Peyer's patch (tissue), 4 donors: ENCODE results near the gene CELSR3. TPM values are rescaled to one million over a fixed set of nuclear protein-coding genes. Genes with fewer than 3 reads are reported as not detected.

ENCODE experiments used
- DNase-seq, 3 donors: peaks; one replicate each; pipeline ENCODE4 v3.0.0-alpha.2; 2017 to 2019
- H3K27ac ChIP-seq, 4 donors: fragments of 200-600 bp; sonication (generic); one replicate each; pipeline ENCODE4 v1.5.1; 2016 to 2019
- H3K27me3 ChIP-seq, 2 donors: fragments of 200-600 bp; sonication (generic); one replicate each; pipeline ENCODE4 v1.5.1; 2019
- H3K36me3 ChIP-seq, 3 donors: fragments of 200-600 bp; sonication (generic); one replicate each; pipeline ENCODE4 v1.5.1; 2016 to 2019
- H3K4me1 ChIP-seq, 4 donors: fragments of 200-600 bp; sonication (generic); one replicate each; pipeline ENCODE4 v1.5.1; 2016 to 2019
- H3K4me3 ChIP-seq, 4 donors: fragments of 200-600 bp; sonication (generic); 1 replicate in 3 of 4; 2 replicates in 1 of 4; pipeline ENCODE4 v1.5.1; 2016 to 2019; ENCODE audit warnings: mild to moderate bottlenecking in 1 of 4
- H3K9me3 ChIP-seq, 4 donors: fragments of 200-600 bp; sonication (generic); one replicate each; pipeline ENCODE4 v1.5.1; 2016 to 2019; ENCODE audit warnings: mild to moderate bottlenecking in 1 of 4
- POLR2A ChIP-seq, 2 donors: fragments of 450-650 bp; IDR thresholded peaks; one replicate each; pipeline ENCODE4 v1.5.1; 2017; ENCODE audit warnings: antibody characterized with exemption in 2 of 2, mild to moderate bottlenecking in 2 of 2, moderate library complexity in 2 of 2
- total RNA-seq, 4 donors: library from RNA; depleted of rRNA; stranded (reverse); fragments of >200 nt; gene quantifications; one replicate each; pipeline ENCODE4 v1.1.0, GENCODE V29; 2016
- TF ChIP-seq, protein P1 (sequence below), 6 experiments: fragments of 450-650 bp in 4 of 6; fragments of 200-600 bp in 2 of 6; sonication (generic) in 1 of 6; IDR thresholded peaks; one replicate each; pipeline ENCODE4 v1.5.1; 2017 to 2019; ENCODE audit warnings: antibody characterized with exemption in 6 of 6, mild to moderate bottlenecking in 3 of 6, moderate library complexity in 1 of 6

The CELSR3 gene, protein sequence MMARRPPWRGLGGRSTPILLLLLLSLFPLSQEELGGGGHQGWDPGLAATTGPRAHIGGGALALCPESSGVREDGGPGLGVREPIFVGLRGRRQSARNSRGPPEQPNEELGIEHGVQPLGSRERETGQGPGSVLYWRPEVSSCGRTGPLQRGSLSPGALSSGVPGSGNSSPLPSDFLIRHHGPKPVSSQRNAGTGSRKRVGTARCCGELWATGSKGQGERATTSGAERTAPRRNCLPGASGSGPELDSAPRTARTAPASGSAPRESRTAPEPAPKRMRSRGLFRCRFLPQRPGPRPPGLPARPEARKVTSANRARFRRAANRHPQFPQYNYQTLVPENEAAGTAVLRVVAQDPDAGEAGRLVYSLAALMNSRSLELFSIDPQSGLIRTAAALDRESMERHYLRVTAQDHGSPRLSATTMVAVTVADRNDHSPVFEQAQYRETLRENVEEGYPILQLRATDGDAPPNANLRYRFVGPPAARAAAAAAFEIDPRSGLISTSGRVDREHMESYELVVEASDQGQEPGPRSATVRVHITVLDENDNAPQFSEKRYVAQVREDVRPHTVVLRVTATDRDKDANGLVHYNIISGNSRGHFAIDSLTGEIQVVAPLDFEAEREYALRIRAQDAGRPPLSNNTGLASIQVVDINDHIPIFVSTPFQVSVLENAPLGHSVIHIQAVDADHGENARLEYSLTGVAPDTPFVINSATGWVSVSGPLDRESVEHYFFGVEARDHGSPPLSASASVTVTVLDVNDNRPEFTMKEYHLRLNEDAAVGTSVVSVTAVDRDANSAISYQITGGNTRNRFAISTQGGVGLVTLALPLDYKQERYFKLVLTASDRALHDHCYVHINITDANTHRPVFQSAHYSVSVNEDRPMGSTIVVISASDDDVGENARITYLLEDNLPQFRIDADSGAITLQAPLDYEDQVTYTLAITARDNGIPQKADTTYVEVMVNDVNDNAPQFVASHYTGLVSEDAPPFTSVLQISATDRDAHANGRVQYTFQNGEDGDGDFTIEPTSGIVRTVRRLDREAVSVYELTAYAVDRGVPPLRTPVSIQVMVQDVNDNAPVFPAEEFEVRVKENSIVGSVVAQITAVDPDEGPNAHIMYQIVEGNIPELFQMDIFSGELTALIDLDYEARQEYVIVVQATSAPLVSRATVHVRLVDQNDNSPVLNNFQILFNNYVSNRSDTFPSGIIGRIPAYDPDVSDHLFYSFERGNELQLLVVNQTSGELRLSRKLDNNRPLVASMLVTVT (N-terminal part only)
- total RNA-seq: 1 to 10 TPM; 2.3 to 5.0 (median 2.9) TPM

DNA sequence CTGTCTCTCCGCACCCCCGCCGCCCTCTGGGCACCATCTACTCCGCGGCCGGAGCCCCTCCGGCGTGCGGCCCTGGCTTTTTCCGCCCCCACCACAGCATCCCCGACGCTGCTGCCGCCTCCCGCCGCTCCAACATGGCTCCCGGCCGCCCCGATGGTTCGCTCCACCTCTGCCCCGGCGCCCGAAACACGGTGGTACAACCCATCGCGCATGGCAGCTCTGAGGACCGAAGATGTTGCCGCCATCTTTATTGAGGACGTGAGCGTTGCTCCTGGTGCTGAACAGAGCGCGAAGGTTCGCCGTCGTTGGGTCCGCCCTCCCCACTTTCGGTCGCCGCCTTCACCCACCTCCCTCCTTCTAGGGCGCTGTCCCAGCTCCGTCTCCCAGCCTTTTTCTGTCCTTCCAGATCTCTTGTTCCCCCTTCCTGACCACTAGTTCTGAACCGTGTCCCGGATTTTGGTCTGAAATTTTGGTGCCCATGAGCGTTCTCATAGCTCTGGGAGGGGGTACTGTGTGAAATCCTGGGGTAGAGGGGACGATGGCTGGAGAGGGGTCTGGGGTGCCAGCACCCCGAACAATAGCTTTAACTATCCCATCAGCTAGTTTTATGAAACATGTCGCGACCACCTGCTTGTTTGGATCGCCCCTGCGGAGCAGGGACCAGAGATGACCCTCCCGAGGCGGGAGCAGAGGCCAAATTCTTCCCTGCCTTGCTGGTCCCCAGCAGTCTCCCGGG, at the start of gene CELSR3:
CELSR3 (minus strand) TSS at position 134 of the 736 bp plus-strand sequence. CDS start 252 bp downstream, outside the sequence.
- peaks cover 0 to 13% of the 10 kb centered on the region in 2 donors for H3K27me3 ChIP-seq
- peak within 1 kb of the TSS; percentile 49 to 79 (median 58) for H3K27ac ChIP-seq
- peak within 1 kb of the TSS; percentile 40 to 64 (median 46) for H3K4me3 ChIP-seq
- H3K36me3 ChIP-seq: no peaks in the 10 kb centered on the region
- no peak for TF ChIP-seq POLR2A (IDR thresholded peaks at IDR 0.05)
- TF ChIP-seq, protein P1, sequence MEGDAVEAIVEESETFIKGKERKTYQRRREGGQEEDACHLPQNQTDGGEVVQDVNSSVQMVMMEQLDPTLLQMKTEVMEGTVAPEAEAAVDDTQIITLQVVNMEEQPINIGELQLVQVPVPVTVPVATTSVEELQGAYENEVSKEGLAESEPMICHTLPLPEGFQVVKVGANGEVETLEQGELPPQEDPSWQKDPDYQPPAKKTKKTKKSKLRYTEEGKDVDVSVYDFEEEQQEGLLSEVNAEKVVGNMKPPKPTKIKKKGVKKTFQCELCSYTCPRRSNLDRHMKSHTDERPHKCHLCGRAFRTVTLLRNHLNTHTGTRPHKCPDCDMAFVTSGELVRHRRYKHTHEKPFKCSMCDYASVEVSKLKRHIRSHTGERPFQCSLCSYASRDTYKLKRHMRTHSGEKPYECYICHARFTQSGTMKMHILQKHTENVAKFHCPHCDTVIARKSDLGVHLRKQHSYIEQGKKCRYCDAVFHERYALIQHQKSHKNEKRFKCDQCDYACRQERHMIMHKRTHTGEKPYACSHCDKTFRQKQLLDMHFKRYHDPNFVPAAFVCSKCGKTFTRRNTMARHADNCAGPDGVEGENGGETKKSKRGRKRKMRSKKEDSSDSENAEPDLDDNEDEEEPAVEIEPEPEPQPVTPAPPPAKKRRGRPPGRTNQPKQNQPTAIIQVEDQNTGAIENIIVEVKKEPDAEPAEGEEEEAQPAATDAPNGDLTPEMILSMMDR (IDR thresholded peaks at IDR 0.05): no peak
- DNase-seq: peak; percentile 23 to 74 (median 64)
- no peaks in the 10 kb centered on the region for H3K9me3 ChIP-seq
- peaks cover 0 to 33% (median 16%) of the 10 kb centered on the region in 4 donors for H3K4me1 ChIP-seq

DNA sequence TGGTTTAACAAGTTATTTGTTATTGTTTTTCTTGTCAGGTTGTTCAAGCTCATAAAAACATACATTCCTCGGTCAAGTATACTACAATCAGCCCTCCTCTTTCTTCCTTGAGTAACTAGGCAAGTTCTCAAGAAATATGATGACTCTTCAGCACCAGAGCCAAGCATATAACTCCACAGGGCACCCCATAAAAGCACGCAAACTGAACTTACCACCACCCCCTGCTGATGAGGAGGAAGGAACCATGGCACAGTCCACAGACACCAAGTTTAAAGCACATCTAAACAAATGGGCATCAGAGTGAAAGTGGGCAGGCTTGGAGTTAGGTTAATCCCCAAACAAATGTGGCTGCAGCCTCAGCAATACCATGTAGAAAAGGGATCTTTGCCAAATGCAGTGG, 49.0 kb upstream of the CELSR3 start:
- DNase-seq: no peak
- peaks cover 0 to 62% (median 0%) of the 10 kb centered on the region in 3 donors for H3K36me3 ChIP-seq
- no peak overlapping the region for H3K27ac ChIP-seq
- TF ChIP-seq POLR2A (IDR thresholded peaks at IDR 0.05): no peak
- TF ChIP-seq, protein P1 (IDR thresholded peaks at IDR 0.05): no peak
- no peaks in the 10 kb centered on the region for H3K27me3 ChIP-seq
- H3K9me3 ChIP-seq: no peaks in the 10 kb centered on the region
- H3K4me1 ChIP-seq: peaks cover 0 to 57% (median 4%) of the 10 kb centered on the region in 4 donors
- no peak overlapping the region for H3K4me3 ChIP-seq

DNA sequence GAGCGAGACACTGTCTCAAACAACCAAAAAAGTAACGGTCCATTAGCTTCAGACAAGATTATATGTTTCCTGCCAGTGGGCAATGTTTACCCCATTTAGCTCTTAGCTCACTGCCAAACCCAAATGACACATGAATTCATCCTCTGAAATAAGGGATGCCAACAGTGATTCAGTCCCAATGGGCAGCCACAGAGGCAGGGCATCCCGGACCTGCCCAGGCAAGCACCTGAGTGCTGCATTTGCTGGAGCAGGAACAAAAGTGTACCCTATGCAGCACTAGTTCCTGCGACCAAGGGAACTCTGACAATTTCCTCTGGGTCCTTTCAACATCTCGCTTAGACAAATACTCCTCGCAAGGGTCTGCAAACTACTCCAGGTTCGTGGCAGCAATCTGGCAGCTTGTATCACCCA, 46.4 kb upstream of the CELSR3 start:
- Histone ChIP-seq H3K4me3 (no peak overlapping the region), H3K27me3 (no peaks in the 10 kb centered on the region), H3K4me1 (peaks cover 0 to 41% (median 4%) of the 10 kb centered on the region in 4 donors), H3K36me3 (peaks cover 0 to 75% (median 0%) of the 10 kb centered on the region in 3 donors), H3K27ac (peak overlapping the region in 1 of 4 donors; percentile 20), H3K9me3 (no peaks in the 10 kb centered on the region)
- no peak for TF ChIP-seq POLR2A (IDR thresholded peaks at IDR 0.05)
- TF ChIP-seq, protein P1 (IDR thresholded peaks at IDR 0.05): no peak
- no peak for DNase-seq

DNA sequence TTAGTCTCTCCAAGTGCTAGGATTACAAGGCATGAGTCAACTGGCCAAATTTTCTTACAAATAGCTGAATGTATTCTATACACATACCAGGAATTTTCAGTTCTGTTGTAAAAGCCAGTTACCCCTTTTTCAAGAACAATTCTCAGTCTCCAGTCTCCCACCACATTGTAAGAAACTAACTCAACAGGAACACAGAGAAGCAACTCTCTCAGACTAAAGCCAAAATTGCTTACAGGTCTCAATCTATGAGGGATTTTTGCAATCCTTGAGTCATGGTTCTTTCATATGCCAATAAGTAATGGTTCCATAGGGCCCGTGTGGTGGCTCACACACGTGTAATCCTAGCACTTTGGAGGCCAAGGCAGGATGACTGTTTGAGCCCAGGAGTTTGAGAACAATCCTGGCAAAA, 45.8 kb upstream of the CELSR3 start:
- no peaks in the 10 kb centered on the region for H3K27me3 ChIP-seq
- TF ChIP-seq POLR2A (IDR thresholded peaks at IDR 0.05): no peak
- TF ChIP-seq, protein P1 (IDR thresholded peaks at IDR 0.05): no peak
- peaks cover 0 to 72% (median 0%) of the 10 kb centered on the region in 3 donors for H3K36me3 ChIP-seq
- no peak for DNase-seq
- H3K4me3 ChIP-seq: no peak overlapping the region
- H3K9me3 ChIP-seq: no peaks in the 10 kb centered on the region
- peaks cover 0 to 36% (median 4%) of the 10 kb centered on the region in 4 donors for H3K4me1 ChIP-seq
- peak overlapping the region in 1 of 4 donors; percentile 20 for H3K27ac ChIP-seq
